Stimulated activated CD4-positive, alpha-beta T cell treated with anti-CD3 and anti-CD28 coated beads, TNF-alpha, amount 100 ng/mL, for 48 hours (primary cell): ENCODE results near the gene COL26A1.
"Not testable (repeated sequence)": the region's sequence is repeated elsewhere in the genome, so short reads cannot be mapped to it uniquely, and the experiment has no call there.

Source experiments
- DNase-seq, 3 donors: peaks; one replicate each; pipeline ENCODE4 v3.0.0-alpha.2; 2020; ENCODE audit warnings: low read depth in 3 of 3

COL26A1 gene

GRCh38 chr7:101553771-101554445, 191.2 kb downstream of the COL26A1 start:
- DNase-seq: no peak

GRCh38 chr7:101554584-101555268, 192.1 kb downstream of the COL26A1 start:
- no peak for DNase-seq

GRCh38 chr7:101555269-101555920, 192.7 kb downstream of the COL26A1 start:
- DNase-seq: no peak

GRCh38 chr7:101555921-101556275, 193.2 kb downstream of the COL26A1 start:
- DNase-seq: no peak

GRCh38 chr7:101556453-101556968, 193.8 kb downstream of the COL26A1 start:
- DNase-seq: no peak

GRCh38 chr7:101557421-101557820, 194.7 kb downstream of the COL26A1 start:
- DNase-seq: no peak

- DNase-seq: no peak
Measured at GRCh38 chr7:101557978-101558741, 195.5 kb downstream of the COL26A1 start.

GRCh38 chr7:101558742-101559325, 196.2 kb downstream of the COL26A1 start:
- no peak for DNase-seq

- no peak for DNase-seq
Measured at GRCh38 chr7:101559586-101559985, 196.9 kb downstream of the COL26A1 start.

- not testable (repeated sequence) for DNase-seq
Measured at GRCh38 chr7:101560021-101560420, 197.3 kb downstream of the COL26A1 start.

- no peak for DNase-seq
Measured at GRCh38 chr7:101560856-101561255, 198.2 kb downstream of the COL26A1 start.

- not testable (repeated sequence) for DNase-seq
Measured at GRCh38 chr7:101561293-101561692, 198.6 kb downstream of the COL26A1 start.

- DNase-seq: no peak
Measured at GRCh38 chr7:101562531-101563197, 200.0 kb downstream of the COL26A1 start.

- DNase-seq: no peak
Measured at GRCh38 chr7:101563198-101563901, 200.7 kb downstream of the COL26A1 start.

GRCh38 chr7:101563943-101564777, 201.5 kb downstream of the COL26A1 start:
- DNase-seq: no peak

GRCh38 chr7:101564778-101565211, 202.1 kb downstream of the COL26A1 start:
- no peak for DNase-seq

- no peak for DNase-seq
Measured at GRCh38 chr7:101565601-101566209, 203.0 kb downstream of the COL26A1 start.

- DNase-seq: no peak
Measured at GRCh38 chr7:101567230-101567629, 204.6 kb downstream of the COL26A1 start.

- DNase-seq: no peak
Measured at GRCh38 chr7:101572156-101572555, 209.5 kb downstream of the COL26A1 start.
